Tibial artery (tissue), 4 donors: ENCODE results near the gene MYRIP.
A peak's percentile ranks its signal among the peaks of the same experiment; 100 is the strongest.

ENCODE experiments used
- DNase-seq, 2 donors: peaks; one replicate each; pipeline ENCODE4 v3.0.0-alpha.2; 2019
- H3K27ac ChIP-seq, 2 donors: fragments of 200-600 bp; sonication (generic) in 1 of 2; 1 replicate in 1 of 2; 2 replicates in 1 of 2; pipeline ENCODE4 v1.5.1; 2018 to 2019; ENCODE audit warnings: mild to moderate bottlenecking in 1 of 2
- H3K27me3 ChIP-seq, 2 donors: fragments of 200-600 bp; sonication (generic) in 1 of 2; one replicate each; pipeline versions ENCODE4 v1.5.1 to v1.6.0; 2016 to 2019
- H3K36me3 ChIP-seq, 3 donors: fragments of 200-600 bp; sonication (generic) in 2 of 3; one replicate each; pipeline ENCODE4 v1.5.1; 2016 to 2019; ENCODE audit warnings: mild to moderate bottlenecking in 2 of 3
- H3K4me1 ChIP-seq, 4 donors: fragments of 200-600 bp; sonication (generic) in 2 of 4; 1 replicate in 3 of 4; 2 replicates in 1 of 4; pipeline ENCODE4 v1.5.1; 2016 to 2019
- H3K4me3 ChIP-seq, 2 donors: fragments of 200-600 bp; sonication (generic) in 1 of 2; 1 replicate in 1 of 2; 2 replicates in 1 of 2; pipeline ENCODE4 v1.5.1; 2018 to 2019; ENCODE audit warnings: mild to moderate bottlenecking in 2 of 2
- H3K9me3 ChIP-seq, 3 donors: fragments of 200-600 bp; sonication (generic) in 1 of 3; one replicate each; pipeline ENCODE4 v1.5.1; 2016 to 2019
- intact Hi-C: fragments of 100-400 bp; cut with DNase I; formaldehyde crosslinking; loops from one replicate; pipeline ENCODE4 v1.15.0; 2023; ENCODE audit warnings: low total_unique reads
- TF ChIP-seq, protein P1 (sequence below), 2 experiments: fragments of 200-600 bp in 1 of 2; fragments of 450-650 bp in 1 of 2; IDR thresholded peaks; one replicate each; pipeline ENCODE4 v1.5.1; 2017 to 2019; ENCODE audit warnings: antibody characterized with exemption in 2 of 2, mild to moderate bottlenecking in 1 of 2, moderate library complexity in 1 of 2

The MYRIP gene

DNA sequence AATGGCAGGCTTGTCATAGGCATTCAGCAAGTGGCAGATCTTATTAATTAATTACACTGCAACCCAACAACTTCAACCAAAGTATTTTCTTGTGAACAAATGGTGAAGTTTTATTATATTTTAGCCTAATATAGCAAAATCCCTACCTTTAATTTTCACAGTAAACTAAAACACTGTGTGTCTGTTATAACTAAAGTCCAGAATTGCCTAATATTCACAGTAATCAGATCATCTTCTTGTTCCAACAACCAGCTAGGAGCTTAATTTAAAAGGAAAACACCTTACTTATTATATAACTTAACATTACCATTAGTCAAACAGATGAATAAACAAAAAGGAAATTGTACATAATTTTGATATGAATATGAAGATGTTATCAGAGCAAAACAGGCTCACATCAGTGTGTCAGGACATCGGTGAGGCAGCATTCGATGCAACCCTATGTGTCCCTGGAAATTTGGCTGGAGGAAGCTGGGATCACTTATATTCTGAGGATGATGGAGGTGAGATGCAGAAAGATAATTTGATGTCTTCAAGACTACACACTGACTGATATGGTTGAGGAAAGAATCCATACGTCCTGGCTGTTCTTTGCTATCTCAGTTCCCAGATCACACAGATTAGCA lies 310.8 kb downstream of the MYRIP start:
- H3K9me3 ChIP-seq = no peaks in the 10 kb centered on the region
- H3K27me3 ChIP-seq = no peaks in the 10 kb centered on the region
- H3K36me3 ChIP-seq = no peaks in the 10 kb centered on the region
- TF ChIP-seq, protein P1, sequence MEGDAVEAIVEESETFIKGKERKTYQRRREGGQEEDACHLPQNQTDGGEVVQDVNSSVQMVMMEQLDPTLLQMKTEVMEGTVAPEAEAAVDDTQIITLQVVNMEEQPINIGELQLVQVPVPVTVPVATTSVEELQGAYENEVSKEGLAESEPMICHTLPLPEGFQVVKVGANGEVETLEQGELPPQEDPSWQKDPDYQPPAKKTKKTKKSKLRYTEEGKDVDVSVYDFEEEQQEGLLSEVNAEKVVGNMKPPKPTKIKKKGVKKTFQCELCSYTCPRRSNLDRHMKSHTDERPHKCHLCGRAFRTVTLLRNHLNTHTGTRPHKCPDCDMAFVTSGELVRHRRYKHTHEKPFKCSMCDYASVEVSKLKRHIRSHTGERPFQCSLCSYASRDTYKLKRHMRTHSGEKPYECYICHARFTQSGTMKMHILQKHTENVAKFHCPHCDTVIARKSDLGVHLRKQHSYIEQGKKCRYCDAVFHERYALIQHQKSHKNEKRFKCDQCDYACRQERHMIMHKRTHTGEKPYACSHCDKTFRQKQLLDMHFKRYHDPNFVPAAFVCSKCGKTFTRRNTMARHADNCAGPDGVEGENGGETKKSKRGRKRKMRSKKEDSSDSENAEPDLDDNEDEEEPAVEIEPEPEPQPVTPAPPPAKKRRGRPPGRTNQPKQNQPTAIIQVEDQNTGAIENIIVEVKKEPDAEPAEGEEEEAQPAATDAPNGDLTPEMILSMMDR (IDR thresholded peaks at IDR 0.05) = no peak
- H3K4me1 ChIP-seq = peaks cover 0 to 41% (median 12%) of the 10 kb centered on the region in 4 donors
- no peak overlapping the region for H3K4me3 ChIP-seq
- intact Hi-C loops = no loop called here
- no peak overlapping the region for H3K27ac ChIP-seq
- DNase-seq = no peak

DNA sequence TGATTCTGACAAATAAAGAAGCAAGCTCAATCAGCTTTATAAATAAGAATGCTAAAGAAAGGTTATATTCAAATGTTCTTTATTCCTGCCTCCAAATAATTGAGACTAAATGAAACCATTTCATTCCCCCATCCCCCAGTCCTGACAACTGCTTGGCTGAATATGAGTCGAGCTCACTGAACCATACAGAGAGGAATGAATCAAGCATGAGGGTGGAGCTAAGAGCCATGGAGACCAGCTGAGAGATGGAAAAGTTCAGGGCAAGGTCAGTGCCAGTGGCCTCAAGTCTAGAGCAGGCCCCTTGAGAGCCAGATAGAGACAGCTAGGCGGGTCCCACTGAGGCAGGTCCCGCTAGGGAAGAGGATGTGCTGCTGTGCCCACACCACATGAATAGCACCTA lies 311.4 kb downstream of the MYRIP start:
- Histone ChIP-seq H3K4me3 (no peak overlapping the region), H3K36me3 (no peaks in the 10 kb centered on the region), H3K27me3 (no peaks in the 10 kb centered on the region), H3K4me1 (peaks cover 0 to 39% (median 12%) of the 10 kb centered on the region in 4 donors), H3K9me3 (no peaks in the 10 kb centered on the region), H3K27ac (no peak overlapping the region)
- TF ChIP-seq, protein P1 (IDR thresholded peaks at IDR 0.05) = no peak
- no peak for DNase-seq
- intact Hi-C loops = no loop called here

DNA sequence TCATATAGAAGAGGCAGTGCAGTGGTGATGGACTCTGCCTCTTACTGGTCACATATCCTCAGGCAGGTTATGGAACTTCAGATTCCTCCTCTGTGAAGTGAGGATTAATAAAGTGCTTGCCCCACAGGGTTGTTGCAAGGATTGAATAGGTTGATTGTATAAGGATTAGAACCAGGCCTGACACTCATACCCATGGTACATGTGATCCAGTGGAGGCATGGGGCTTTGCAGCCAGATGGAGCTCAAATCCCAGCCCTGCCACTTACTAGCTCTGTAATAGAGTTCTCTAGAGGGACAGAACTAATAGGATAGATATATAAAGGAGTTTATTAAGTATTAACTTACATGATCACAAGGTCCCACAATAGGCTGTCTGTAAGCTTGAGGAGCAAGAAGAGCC lies 315.5 kb downstream of the MYRIP start:
- no peak overlapping the region for H3K4me3 ChIP-seq
- intact Hi-C loops = no loop called here
- DNase-seq = no peak
- peaks cover 0 to 31% (median 12%) of the 10 kb centered on the region in 4 donors for H3K4me1 ChIP-seq
- H3K27me3 ChIP-seq = no peaks in the 10 kb centered on the region
- H3K36me3 ChIP-seq = no peaks in the 10 kb centered on the region
- H3K9me3 ChIP-seq = no peaks in the 10 kb centered on the region
- H3K27ac ChIP-seq = no peak overlapping the region
- TF ChIP-seq, protein P1 (IDR thresholded peaks at IDR 0.05) = no peak

DNA sequence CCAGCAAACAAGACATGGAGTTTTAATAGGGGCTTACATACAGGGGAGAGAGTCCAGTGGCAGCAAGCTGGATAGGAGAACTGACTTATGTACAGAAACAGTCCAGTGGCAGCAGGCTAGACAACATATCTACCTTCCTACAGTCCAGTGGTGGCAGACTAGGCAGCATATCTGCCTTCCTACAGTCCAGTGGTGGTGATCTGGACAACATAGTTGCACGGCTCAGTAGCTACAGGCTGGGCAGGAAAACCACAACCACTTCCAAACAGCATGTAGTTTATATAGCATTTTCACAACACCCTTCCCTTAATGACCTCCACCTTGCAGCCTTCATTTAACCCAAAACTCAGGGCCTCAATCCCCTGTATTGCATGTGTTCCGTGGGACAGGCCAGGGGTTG lies 318.8 kb downstream of the MYRIP start:
- TF ChIP-seq, protein P1 (IDR thresholded peaks at IDR 0.05) = no peak
- Histone ChIP-seq H3K27ac (no peak overlapping the region), H3K4me3 (no peak overlapping the region), H3K36me3 (no peaks in the 10 kb centered on the region), H3K4me1 (peaks cover 0 to 28% (median 3%) of the 10 kb centered on the region in 4 donors), H3K27me3 (no peaks in the 10 kb centered on the region), H3K9me3 (no peaks in the 10 kb centered on the region)
- no peak for DNase-seq
- intact Hi-C loops = no loop called here

DNA sequence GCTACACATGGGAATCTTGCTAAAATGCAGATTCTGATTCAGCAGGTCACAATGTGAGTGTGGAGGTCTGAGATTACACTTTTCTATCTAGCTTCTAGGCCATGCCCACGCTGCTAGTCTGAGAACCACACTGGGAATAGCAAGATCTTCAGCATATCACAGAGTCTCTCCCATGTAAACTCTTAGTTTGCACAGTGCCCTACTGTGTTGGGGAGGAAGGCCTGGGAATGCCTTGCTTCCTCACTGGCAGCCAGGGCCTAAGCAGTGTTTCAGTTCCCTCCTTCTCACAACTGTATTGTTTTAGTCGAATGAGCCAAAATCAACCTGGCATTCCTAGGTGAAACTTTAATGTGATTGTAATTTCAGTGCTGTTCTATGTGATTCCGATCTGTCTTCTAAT lies 320.1 kb downstream of the MYRIP start:
- Histone ChIP-seq H3K4me1 (peaks cover 0 to 19% (median 3%) of the 10 kb centered on the region in 4 donors), H3K27me3 (no peaks in the 10 kb centered on the region), H3K9me3 (peaks cover 0 to 4% (median 0%) of the 10 kb centered on the region in 3 donors), H3K27ac (peak overlapping the region; percentile 61 to 76), H3K36me3 (no peaks in the 10 kb centered on the region), H3K4me3 (no peak overlapping the region)
- intact Hi-C loops = no loop called here
- TF ChIP-seq, protein P1 (IDR thresholded peaks at IDR 0.05) = no peak
- no peak for DNase-seq
